B cell (primary cell): ENCODE results near the gene SEC14L5. TPM values are rescaled to one million over a fixed set of nuclear protein-coding genes. Genes with fewer than 3 reads are reported as not detected.

Experiments
- ATAC-seq: fragments of 200-7000 bp; cut with Tn5 transposase; one replicate; pipeline ENCODE4 v1.10.0; 2021; ENCODE audit warnings: low read depth, mild to moderate bottlenecking, moderate number of reproducible peaks, moderate library complexity
- CTCF ChIA-PET: fragments of 350-600 bp; sonication (Branson Sonifier 250); formaldehyde crosslinking; loops from one replicate; lab custom pipeline; 2021; ENCODE audit warnings: antibody characterized with exemption, inconsistent platforms; lab: Charles Lee
- POLR2A ChIA-PET: fragments of 350-600 bp; sonication (Branson Sonifier 250); formaldehyde crosslinking; loops from one replicate; lab custom pipeline; 2021; ENCODE audit warnings: antibody characterized with exemption; lab: Charles Lee
- DNase-seq: peaks from one replicate; pipeline ENCODE4 v3.0.0; 2013
- H2AFZ ChIP-seq: 2 replicates; pipeline ENCODE4 v1.6.1; 2012; ENCODE audit warnings: mild to moderate bottlenecking, low read depth, low read length; ENCODE audit not compliant: insufficient read depth, poor library complexity, severe bottlenecking
- H3K27ac ChIP-seq, 2 donors: 1 replicate in 1 of 2; 2 replicates in 1 of 2; pipeline ENCODE4 v1.5.1; 2012 to 2013; ENCODE audit warnings: low read length in 2 of 2, mild to moderate bottlenecking in 2 of 2, moderate library complexity in 1 of 2
- H3K27me3 ChIP-seq, 4 experiments: fragments of 200-600 bp in 1 of 4; sonication (generic) in 1 of 4; replicated peaks in 1 of 4; 1 replicate in 2 of 4; 2 replicates in 2 of 4; pipeline versions ENCODE4 v1.6.1 to v1.7.0; 2013 to 2016; ENCODE audit warnings: low read length in 3 of 4, mild to moderate bottlenecking in 2 of 4, mixed read lengths in 1 of 4, moderate library complexity in 1 of 4; ENCODE audit not compliant: insufficient read depth in 4 of 4, control insufficient read depth in 3 of 4; ENCODE audit errors: control extremely low read depth in 1 of 4
- H3K36me3 ChIP-seq, 2 experiments: replicated peaks in 1 of 2; 1 replicate in 1 of 2; 2 replicates in 1 of 2; pipeline versions ENCODE4 v1.6.1 to v1.7.1; 2013; ENCODE audit warnings: low read length in 1 of 2; ENCODE audit not compliant: insufficient read depth in 2 of 2, control insufficient read depth in 1 of 2; ENCODE audit errors: control extremely low read depth in 1 of 2, extremely low read depth in 1 of 2
- H3K4me1 ChIP-seq, 2 donors: fragments of 200-600 bp in 1 of 2; sonication (generic) in 1 of 2; 1 replicate in 1 of 2; 2 replicates in 1 of 2; pipeline versions ENCODE4 v1.5.1 to v1.6.1; 2013 to 2017; ENCODE audit warnings: low read length in 2 of 2; ENCODE audit not compliant: control insufficient read depth in 2 of 2, insufficient read depth in 2 of 2
- H3K4me2 ChIP-seq: replicated peaks from 2 replicates; pipeline ENCODE3; 2012; ENCODE audit warnings: mild to moderate bottlenecking, low read depth, low read length; ENCODE audit not compliant: poor library complexity, severe bottlenecking
- H3K4me3 ChIP-seq, 5 experiments: fragments of 200-600 bp in 1 of 5; sonication (generic) in 1 of 5; 1 replicate in 3 of 5; 2 replicates in 2 of 5; pipeline versions ENCODE4 v1.5.1 to v1.7.0; 2011 to 2016; ENCODE audit warnings: low read length in 4 of 5, mild to moderate bottlenecking in 4 of 5, low read depth in 2 of 5, control low read depth in 1 of 5, moderate library complexity in 1 of 5; ENCODE audit not compliant: insufficient read depth in 1 of 5; ENCODE audit errors: control extremely low read depth in 1 of 5, extremely low read depth in 1 of 5
- H3K79me2 ChIP-seq: fragments of 200-600 bp; sonication (generic); one replicate; pipeline ENCODE4 v1.6.0; 2016; ENCODE audit warnings: low read length; ENCODE audit not compliant: control insufficient read depth, insufficient read depth
- H3K9ac ChIP-seq: fragments of 200-600 bp; sonication (generic); 2 replicates; pipeline ENCODE4 v1.6.1; 2017; ENCODE audit warnings: mild to moderate bottlenecking, low read length, moderate library complexity
- H3K9me3 ChIP-seq, 3 donors: one replicate each; pipeline versions ENCODE4 v1.6.1 to v1.7.1; 2013; ENCODE audit warnings: low read length in 2 of 3; ENCODE audit not compliant: control insufficient read depth in 2 of 3, insufficient read depth in 1 of 3; ENCODE audit errors: control extremely low read depth in 1 of 3
- H4K20me1 ChIP-seq: 2 replicates; pipeline ENCODE4 v1.6.0; 2012; ENCODE audit warnings: mild to moderate bottlenecking, low read length; ENCODE audit not compliant: insufficient read depth, control insufficient read depth, poor library complexity, severe bottlenecking
- H3K27ac Mint-ChIP-seq: one replicate; pipeline ENCODE4 v1.8.0; 2021; ENCODE audit warnings: mixed read lengths
- H3K27me3 Mint-ChIP-seq: one replicate; pipeline ENCODE4 v1.8.0; 2021; ENCODE audit warnings: mixed read lengths
- H3K4me1 Mint-ChIP-seq: one replicate; pipeline ENCODE4 v1.8.0; 2021; ENCODE audit warnings: mixed read lengths
- H3K4me3 Mint-ChIP-seq: one replicate; pipeline ENCODE4 v1.8.0; 2021; ENCODE audit warnings: mixed read lengths
- H3K9me3 Mint-ChIP-seq: one replicate; pipeline ENCODE4 v1.8.0; 2022; ENCODE audit warnings: mixed read lengths; ENCODE audit not compliant: insufficient read depth
- CTCF ChIP-seq: fragments of 200-600 bp; IDR thresholded peaks from one replicate; pipeline ENCODE4 v1.8.0; 2022; ENCODE audit warnings: antibody characterized with exemption, mild to moderate bottlenecking
- EZH2 ChIP-seq: IDR thresholded peaks from 2 replicates; pipeline ENCODE4 v1.6.1; 2012; ENCODE audit warnings: borderline replicate concordance, low read depth, mild to moderate bottlenecking, moderate library complexity, low read length; ENCODE audit not compliant: insufficient read depth, poor library complexity, severe bottlenecking
- WGBS: methylation state at CpG from one replicate; pipeline ENCODE4 v1.1.5; 2013; ENCODE audit warnings: missing lambda C conversion rate; ENCODE audit not compliant: insufficient coverage; 5-methylcytosine and 5-hydroxymethylcytosine counted together
- intact Hi-C: fragments of 100-400 bp; cut with micrococcal nuclease; formaldehyde crosslinking; loops from one replicate; pipeline ENCODE4 v1.10.0; 2022
- polyA plus RNA-seq: library from polyadenylated mRNA; depleted of rRNA; stranded (reverse); fragments of >200 nt; gene quantifications from 2 replicates; pipeline ENCODE4 v1.2.3, GENCODE V29; 2012
- total RNA-seq, 2 donors: library from RNA; stranded (reverse); fragments of 120-200 nt in 1 of 2; gene quantifications; 1 replicate in 1 of 2; 2 replicates in 1 of 2; pipeline versions ENCODE4 v1.2.3 to v1.2.4, GENCODE V29; 2013 to 2022

SEC14L5 gene
- total and polyA plus RNA-seq, 2 donors (not counting 1 experiment from before 2014, with no cell fraction given) = not detected

- ATAC-seq = no peak
- Mint-ChIP-seq H3K4me1 (no peaks in the 10 kb centered on the region), H3K4me3 (no peak overlapping the region), H3K27me3 (peaks cover 10% of the 10 kb centered on the region), H3K9me3 (no peaks in the 10 kb centered on the region), H3K27ac (no peak overlapping the region)
- ChIA-PET POLR2A (no interaction called here), CTCF (no interaction called here)
- DNase-seq = no peak
- WGBS = 89% methylated on average over 14 of the region's 19 CpGs
- no peaks in the 10 kb centered on the region for H3K36me3 ChIP-seq
- no peak overlapping the region for H2AFZ ChIP-seq
- H3K9ac ChIP-seq = no peak overlapping the region
- H3K9me3 ChIP-seq = no peaks in the 10 kb centered on the region
- no peaks in the 10 kb centered on the region for H4K20me1 ChIP-seq
- peaks cover 0 to 7% (median 0%) of the 10 kb centered on the region in 4 experiments for H3K27me3 ChIP-seq
- no peaks in the 10 kb centered on the region for H3K79me2 ChIP-seq
- H3K4me2 ChIP-seq = no peak overlapping the region
- no peak overlapping the region for H3K27ac ChIP-seq
- no peak for TF ChIP-seq EZH2
- TF ChIP-seq CTCF = no peak
- H3K4me3 ChIP-seq = no peak overlapping the region
- no peaks in the 10 kb centered on the region for H3K4me1 ChIP-seq
- intact Hi-C loops = no loop called here
Measured at GRCh38 chr16:5062790-5063765, 104.9 kb downstream of the SEC14L5 start.

GRCh38 chr16:5064915-5065314, 106.8 kb downstream of the SEC14L5 start:
- no peaks in the 10 kb centered on the region for H3K4me1 Mint-ChIP-seq
- H3K9me3 Mint-ChIP-seq = no peaks in the 10 kb centered on the region
- no peak for DNase-seq
- Histone ChIP-seq H3K27me3 (peaks cover 0 to 7% (median 0%) of the 10 kb centered on the region in 4 experiments), H3K4me3 (no peak overlapping the region), H2AFZ (no peak overlapping the region), H3K4me2 (no peak overlapping the region), H3K9ac (no peak overlapping the region), H3K79me2 (no peaks in the 10 kb centered on the region), H3K4me1 (no peaks in the 10 kb centered on the region), H4K20me1 (no peaks in the 10 kb centered on the region), H3K9me3 (no peaks in the 10 kb centered on the region), H3K27ac (no peak overlapping the region), H3K36me3 (no peaks in the 10 kb centered on the region)
- intact Hi-C loops = no loop called here
- peaks cover 10% of the 10 kb centered on the region for H3K27me3 Mint-ChIP-seq
- POLR2A ChIA-PET = no interaction called here
- ATAC-seq = no peak
- 78% methylated on average over 1 of the region's 7 CpGs for WGBS
- CTCF ChIA-PET = no interaction called here
- TF ChIP-seq EZH2 (no peak), CTCF (no peak)
- no peak overlapping the region for H3K27ac Mint-ChIP-seq
- H3K4me3 Mint-ChIP-seq = no peak overlapping the region
